H1 (cell line): ENCODE results near the gene CERS5. TPM values are rescaled to one million over a fixed set of nuclear protein-coding genes. Genes with fewer than 3 reads are reported as not detected.

Experiments used
- CTCF ChIA-PET: fragments of 300-600 bp; sonication (Branson Sonifier 250); formaldehyde crosslinking; loops from one replicate; lab custom pipeline; 2021; ENCODE audit not compliant: partially characterized antibody; lab: Charles Lee
- POLR2A ChIA-PET: fragments of 300-600 bp; sonication (Branson Sonifier 250); formaldehyde crosslinking; loops from one replicate; lab custom pipeline; 2021; ENCODE audit warnings: inconsistent platforms; ENCODE audit not compliant: partially characterized antibody; lab: Charles Lee
- DNase-seq, 2 experiments: peaks; one replicate each; pipeline versions ENCODE4 v3.0.0 to v3.0.0-alpha.2; 2010 to 2022; ENCODE audit warnings: low spot score in 2 of 2, low read depth in 1 of 2, mixed read lengths in 1 of 2
- FAIRE-seq: peaks from 2 replicates; lab custom pipeline; 2011; peaks lifted over from hg19 to GRCh38; lab: Jason Lieb, UNC
- H2AFZ ChIP-seq: 2 replicates; pipeline ENCODE4 v1.8.1; 2012; ENCODE audit warnings: low read length, inconsistent platforms
- H2AK5ac ChIP-seq: 2 replicates; pipeline ENCODE4 v1.6.1; 2013; ENCODE audit warnings: low read depth, low read length
- H2BK120ac ChIP-seq: replicated peaks from 2 replicates; pipeline ENCODE3; 2013; ENCODE audit warnings: low read depth, low read length, inconsistent platforms
- H2BK12ac ChIP-seq: 2 replicates; pipeline ENCODE4 v1.6.1; 2013; ENCODE audit warnings: low read depth, low read length
- H2BK15ac ChIP-seq: 2 replicates; pipeline ENCODE4 v1.6.1; 2013; ENCODE audit warnings: low read length
- H2BK20ac ChIP-seq: 2 replicates; pipeline ENCODE4 v1.6.1; 2013; ENCODE audit warnings: low read length
- H2BK5ac ChIP-seq: 2 replicates; pipeline ENCODE4 v1.6.1; 2013; ENCODE audit warnings: low read depth, low read length
- H3K14ac ChIP-seq: 2 replicates; pipeline ENCODE4 v1.6.1; 2013; ENCODE audit warnings: inconsistent platforms; ENCODE audit not compliant: insufficient read length
- H3K18ac ChIP-seq: 2 replicates; pipeline ENCODE4 v1.6.1; 2013; ENCODE audit warnings: low read length; ENCODE audit errors: extremely low read depth
- H3K23ac ChIP-seq: 2 replicates; pipeline ENCODE4 v1.6.1; 2013; ENCODE audit warnings: inconsistent platforms; ENCODE audit not compliant: insufficient read length
- H3K23me2 ChIP-seq: 2 replicates; pipeline ENCODE4 v1.6.1; 2013; ENCODE audit warnings: low read depth, low read length
- H3K27ac ChIP-seq: 2 replicates; pipeline ENCODE4 v1.6.1; 2011; ENCODE audit warnings: low read depth, low read length, inconsistent platforms
- H3K27me3 ChIP-seq, 4 experiments: replicated peaks in 1 of 4; 1 replicate in 1 of 4; 2 replicates in 3 of 4; pipeline versions ENCODE4 v1.6.1 to v1.8.1; 2011 to 2013; ENCODE audit warnings: low read length in 3 of 4, mild to moderate bottlenecking in 3 of 4, inconsistent platforms in 2 of 4, mixed read lengths in 2 of 4, moderate library complexity in 1 of 4; ENCODE audit not compliant: control insufficient read depth in 3 of 4, insufficient read depth in 3 of 4; ENCODE audit errors: extremely low read depth in 1 of 4
- H3K36me3 ChIP-seq, 4 experiments: 2 replicates each; pipeline versions ENCODE4 v1.6.1 to v1.8.1; 2011 to 2013; ENCODE audit warnings: mild to moderate bottlenecking in 4 of 4, low read length in 3 of 4, moderate library complexity in 2 of 4, control low read depth in 1 of 4, inconsistent platforms in 1 of 4; ENCODE audit not compliant: insufficient read depth in 4 of 4, control insufficient read depth in 2 of 4
- H3K4ac ChIP-seq: replicated peaks from 2 replicates; pipeline ENCODE3; 2013; ENCODE audit warnings: low read length, low read depth, mixed read lengths, inconsistent platforms; ENCODE audit not compliant: insufficient read length
- H3K4me1 ChIP-seq, 4 experiments: replicated peaks in 1 of 4; 1 replicate in 1 of 4; 2 replicates in 3 of 4; pipeline versions ENCODE4 v1.6.1 to v1.8.1; 2011 to 2013; ENCODE audit warnings: low read length in 3 of 4, inconsistent platforms in 2 of 4, mixed read lengths in 1 of 4; ENCODE audit not compliant: insufficient read depth in 4 of 4, control insufficient read depth in 3 of 4
- H3K4me2 ChIP-seq, 2 experiments: 2 replicates each; pipeline versions ENCODE4 v1.6.1 to v1.8.1; 2011 to 2013; ENCODE audit warnings: low read depth in 2 of 2, low read length in 2 of 2, control low read depth in 1 of 2, inconsistent platforms in 1 of 2, mild to moderate bottlenecking in 1 of 2; ENCODE audit not compliant: insufficient read depth in 1 of 2
- H3K4me3 ChIP-seq, 4 experiments: fragments of 200-600, 300-600 bp in 1 of 4; sonication (generic), shearing (Covaris generic), sonication (Bioruptor Twin) in 1 of 4; 2 replicates each; pipeline versions ENCODE4 v1.5.1 to v1.8.1; 2011 to 2016; ENCODE audit warnings: low read length in 4 of 4, low read depth in 3 of 4, control low read depth in 2 of 4, inconsistent platforms in 2 of 4, mild to moderate bottlenecking in 2 of 4, mixed read lengths in 1 of 4, moderate library complexity in 1 of 4; ENCODE audit not compliant: insufficient read depth in 2 of 4; ENCODE audit errors: extremely low read depth in 1 of 4
- H3K56ac ChIP-seq: replicated peaks from 2 replicates; pipeline ENCODE3; 2013; ENCODE audit warnings: low read depth, mild to moderate bottlenecking, mixed read lengths, low read length, inconsistent platforms; ENCODE audit not compliant: insufficient read length
- H3K79me1 ChIP-seq: 2 replicates; pipeline ENCODE4 v1.6.1; 2013; ENCODE audit warnings: low read depth, low read length, control low read depth
- H3K79me2 ChIP-seq, 2 experiments: 2 replicates each; pipeline versions ENCODE4 v1.6.1 to v1.8.1; 2012 to 2013; ENCODE audit warnings: low read length in 2 of 2, mild to moderate bottlenecking in 2 of 2, inconsistent platforms in 1 of 2; ENCODE audit not compliant: insufficient read depth in 2 of 2, control insufficient read depth in 1 of 2
- H3K9ac ChIP-seq, 4 experiments: replicated peaks in 1 of 4; 1 replicate in 1 of 4; 2 replicates in 3 of 4; pipeline versions ENCODE4 v1.6.1 to v1.8.1; 2011 to 2013; ENCODE audit warnings: low read depth in 3 of 4, low read length in 3 of 4, control low read depth in 2 of 4, mild to moderate bottlenecking in 2 of 4, moderate library complexity in 2 of 4, inconsistent platforms in 1 of 4; ENCODE audit errors: extremely low read depth in 1 of 4
- H3K9me3 ChIP-seq, 2 experiments: 2 replicates each; pipeline versions ENCODE4 v1.6.1 to v1.8.1; 2012 to 2013; ENCODE audit warnings: mild to moderate bottlenecking in 2 of 2, moderate library complexity in 2 of 2, control low read depth in 1 of 2, inconsistent platforms in 1 of 2, low read depth in 1 of 2, low read length in 1 of 2, mixed read lengths in 1 of 2; ENCODE audit not compliant: insufficient read depth in 2 of 2
- H4K20me1 ChIP-seq, 2 experiments: replicated peaks in 1 of 2; 2 replicates each; pipeline versions ENCODE3 to v1.8.1; 2011 to 2013; ENCODE audit warnings: inconsistent platforms in 2 of 2, low read length in 2 of 2, mild to moderate bottlenecking in 1 of 2; ENCODE audit not compliant: insufficient read depth in 2 of 2, control insufficient read depth in 1 of 2
- H4K5ac ChIP-seq: 2 replicates; pipeline ENCODE4 v1.6.1; 2013; ENCODE audit warnings: low read length, low read depth, mixed read lengths, inconsistent platforms; ENCODE audit not compliant: insufficient read length
- H4K8ac ChIP-seq: 2 replicates; pipeline ENCODE4 v1.8.0; 2013; ENCODE audit warnings: mild to moderate bottlenecking, moderate library complexity, low read length, inconsistent platforms; ENCODE audit not compliant: insufficient read depth; ENCODE audit errors: extremely low read depth
- H4K91ac ChIP-seq: replicated peaks from 2 replicates; pipeline ENCODE3; 2013; ENCODE audit warnings: low read length, mixed read lengths, inconsistent platforms; ENCODE audit not compliant: insufficient read length
- BACH1 ChIP-seq: IDR thresholded peaks from 2 replicates; pipeline ENCODE4 v1.6.1; 2012; ENCODE audit warnings: low read length, improper control_type of control experiment
- CBX8 ChIP-seq: fragments of 300-800, 300-1000 bp; sonication (generic); IDR thresholded peaks from 2 replicates; pipeline ENCODE4 v1.7.1; 2016; ENCODE audit warnings: low read depth, low read length, borderline replicate concordance
- CHD1 ChIP-seq: IDR thresholded peaks from 2 replicates; pipeline ENCODE4 v1.6.1; 2012; ENCODE audit warnings: low read depth, low read length, improper control_type of control experiment
- EP300 ChIP-seq, 2 experiments: IDR thresholded peaks; 1 replicate in 1 of 2; 2 replicates in 1 of 2; pipeline ENCODE4 v1.6.1; 2011 to 2012; ENCODE audit warnings: low read depth in 2 of 2, low read length in 2 of 2, mild to moderate bottlenecking in 2 of 2, borderline replicate concordance in 1 of 2, inconsistent platforms in 1 of 2, moderate library complexity in 1 of 2
- GABPA ChIP-seq: IDR thresholded peaks from 2 replicates; pipeline ENCODE4 v1.6.1; 2011; ENCODE audit warnings: mild to moderate bottlenecking, low read length, moderate library complexity, borderline replicate concordance; ENCODE audit not compliant: insufficient read depth
- GTF2F1 ChIP-seq: IDR thresholded peaks from 2 replicates; pipeline ENCODE4 v1.6.1; 2012; ENCODE audit warnings: low read depth, low read length, improper control_type of control experiment, borderline replicate concordance
- JUN ChIP-seq: IDR thresholded peaks from 2 replicates; pipeline ENCODE4 v1.6.1; 2011; ENCODE audit warnings: low read depth, mild to moderate bottlenecking, improper control_type of control experiment, low read length
- KDM1A ChIP-seq: fragments of 200-600, 300-600 bp; sonication (generic); IDR thresholded peaks from 2 replicates; pipeline ENCODE4 v1.7.1; 2016; ENCODE audit warnings: mild to moderate bottlenecking, low read length, borderline replicate concordance
- POLR2A ChIP-seq, 2 experiments: IDR thresholded peaks; 1 replicate in 1 of 2; 2 replicates in 1 of 2; pipeline ENCODE4 v1.6.1; 2011; ENCODE audit warnings: low read depth in 2 of 2, low read length in 2 of 2, mild to moderate bottlenecking in 2 of 2; ENCODE audit errors: control extremely low read depth in 1 of 2
- RFX5 ChIP-seq: IDR thresholded peaks from 2 replicates; pipeline ENCODE4 v1.6.1; 2011; ENCODE audit warnings: low read depth, low read length, improper control_type of control experiment, borderline replicate concordance
- SIX5 ChIP-seq: IDR thresholded peaks from 2 replicates; pipeline ENCODE4 v1.6.1; 2011; ENCODE audit warnings: mild to moderate bottlenecking, low read depth, low read length
- SP4 ChIP-seq: IDR thresholded peaks from 2 replicates; pipeline ENCODE4 v1.6.1; 2012; ENCODE audit warnings: low read length, inconsistent platforms
- WGBS, 2 experiments: shearing (Covaris generic) in 1 of 2; methylation state at CpG; one replicate each; pipeline versions ENCODE4 v1.1.6 to v1.1.7; 2013 to 2015; ENCODE audit warnings: low lambda C conversion rate in 2 of 2, mixed read lengths in 2 of 2, inconsistent platforms in 1 of 2, low coverage in 1 of 2, missing lambda C conversion rate in 1 of 2; ENCODE audit not compliant: insufficient replicate concordance in 2 of 2, insufficient coverage in 1 of 2, insufficient read length in 1 of 2; ENCODE audit errors: extremely low coverage in 1 of 2, missing lambda C conversion rate in 1 of 2; 5-methylcytosine and 5-hydroxymethylcytosine counted together
- polyA plus RNA-seq, 7 experiments: library from polyadenylated mRNA; depleted of rRNA in 3 of 7; stranded (reverse) in 5 of 7; unstranded in 2 of 7; fragments of >200 nt in 5 of 7; fragments of 200-250 nt in 2 of 7; gene quantifications; 1 replicate in 5 of 7; 2 replicates in 1 of 7; 4 replicates in 1 of 7; pipeline versions ENCODE4 v1.2.1 to v1.2.3, GENCODE V29; 2011 to 2013; ENCODE audit warnings: missing spikeins in 2 of 7, mixed read lengths in 2 of 7
- total RNA-seq: library from RNA; stranded (reverse); fragmentation: NEBNext Ultra II Directional; extraction: Animal tissue kit (Norgen Biotek cat#: 25700); gene quantifications from 2 replicates; pipeline ENCODE4 v1.2.1, GENCODE V29; 2021
- TF ChIP-seq, protein P1 (sequence below): IDR thresholded peaks from 2 replicates; pipeline ENCODE4 v1.6.1; 2012; ENCODE audit warnings: low read length, inconsistent platforms

The CERS5 gene
- total and polyA plus RNA-seq, 2 of the 8 experiments (the other 6 are each of a cell fraction or from before 2014, with no cell fraction given): 69.2 to 119 TPM

DNA sequence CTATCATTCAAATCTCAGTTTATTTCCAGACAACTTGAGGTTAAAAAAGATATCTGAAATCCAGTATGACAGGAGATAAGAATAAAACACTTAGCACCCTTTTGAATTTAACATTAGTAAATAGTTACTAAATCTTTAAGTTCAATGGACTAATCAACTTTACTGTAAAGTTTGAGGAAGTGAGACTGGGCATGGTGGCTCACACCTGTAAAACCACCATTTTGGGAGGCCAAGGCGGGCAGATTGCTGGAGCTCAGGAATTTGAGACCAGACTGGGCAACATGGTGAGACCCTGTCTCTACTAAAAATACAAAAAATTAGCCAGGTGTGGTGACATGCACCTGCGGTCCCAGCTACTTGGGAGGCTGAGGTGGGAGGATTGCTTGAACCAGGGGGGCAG is 40.3 kb upstream of the CERS5 start:
- Histone ChIP-seq H2BK20ac (no peak overlapping the region), H3K4me2 (no peak overlapping the region), H2AK5ac (no peak overlapping the region), H3K36me3 (peaks cover 2 to 17% (median 5%) of the 10 kb centered on the region in 4 experiments; a peak in 4 of 8 replicates), H3K23me2 (no peaks in the 10 kb centered on the region), H2BK15ac (no peak overlapping the region), H3K9me3 (no peaks in the 10 kb centered on the region), H3K27ac (no peak overlapping the region), H2BK5ac (no peak overlapping the region), H2BK120ac (no peak overlapping the region), H3K56ac (no peak overlapping the region), H2BK12ac (no peak overlapping the region), H4K20me1 (no peaks in the 10 kb centered on the region), H3K23ac (no peak overlapping the region), H3K79me1 (no peaks in the 10 kb centered on the region; the same call in 1 of the 2 replicates), H3K79me2 (peaks cover 0 to 13% of the 10 kb centered on the region in 2 experiments; a peak in 2 of 4 replicates), H3K4me3 (no peak overlapping the region), H4K91ac (no peak overlapping the region), H4K8ac (no peak overlapping the region), H3K4me1 (peaks cover 0 to 2% (median under 1%) of the 10 kb centered on the region in 4 experiments; a peak in 1 of 7 replicates), H3K18ac (no peak overlapping the region), H3K14ac (no peak overlapping the region), H3K4ac (no peak overlapping the region), H3K9ac (no peak overlapping the region), H3K27me3 (no peaks in the 10 kb centered on the region), H2AFZ (no peak overlapping the region), H4K5ac (no peak overlapping the region)
- CTCF ChIA-PET: interaction anchor here (0.6 to 1.4 kb wide), 2 partner anchors 34 to 107 kb away, joined by 3 read pairs; no protein-coding TSS in a partner anchor
- FAIRE-seq (no peak), DNase-seq (no peak)
- POLR2A ChIA-PET: no interaction called here
- WGBS, 2 experiments: 86% methylated on average over 2 of the region's 2 CpGs; no CpG with 5 or more reads in 1 of the 2 experiments
- TF ChIP-seq, protein P1, sequence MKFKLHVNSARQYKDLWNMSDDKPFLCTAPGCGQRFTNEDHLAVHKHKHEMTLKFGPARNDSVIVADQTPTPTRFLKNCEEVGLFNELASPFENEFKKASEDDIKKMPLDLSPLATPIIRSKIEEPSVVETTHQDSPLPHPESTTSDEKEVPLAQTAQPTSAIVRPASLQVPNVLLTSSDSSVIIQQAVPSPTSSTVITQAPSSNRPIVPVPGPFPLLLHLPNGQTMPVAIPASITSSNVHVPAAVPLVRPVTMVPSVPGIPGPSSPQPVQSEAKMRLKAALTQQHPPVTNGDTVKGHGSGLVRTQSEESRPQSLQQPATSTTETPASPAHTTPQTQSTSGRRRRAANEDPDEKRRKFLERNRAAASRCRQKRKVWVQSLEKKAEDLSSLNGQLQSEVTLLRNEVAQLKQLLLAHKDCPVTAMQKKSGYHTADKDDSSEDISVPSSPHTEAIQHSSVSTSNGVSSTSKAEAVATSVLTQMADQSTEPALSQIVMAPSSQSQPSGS: no peak
- TF ChIP-seq SP4: no peak
- no peak for TF ChIP-seq SIX5
- TF ChIP-seq CHD1: no peak
- no peak for TF ChIP-seq GABPA
- no peak for TF ChIP-seq KDM1A
- TF ChIP-seq JUN: no peak
- no peak for TF ChIP-seq POLR2A (IDR thresholded peaks at IDR 0.05; ENCODE audit: control extremely low read depth in 1 of 2, low read depth in 2 of 2, low read length in 2 of 2)
- no peak for TF ChIP-seq BACH1
- TF ChIP-seq RFX5: no peak
- no peak for TF ChIP-seq CBX8
- no peak for TF ChIP-seq EP300 (IDR thresholded peaks at IDR 0.05; ENCODE audit: borderline replicate concordance in 1 of 2, low read depth in 2 of 2, low read length in 2 of 2)
- TF ChIP-seq GTF2F1: no peak
